ENCODE data around the gene RPP14. TPM values are rescaled to one million over a fixed set of nuclear protein-coding genes. Genes with fewer than 3 reads are reported as not detected.

RPP14 gene
- total and polyA plus RNA-seq, 10 of the 15 experiments (the other 5 are each of a cell fraction or from before 2014, with no cell fraction given): 9.1 to 21.2 (median 12.7) TPM

GRCh38 chr3:58260261-58260731, 45.7 kb upstream of the RPP14 start:
- BruUV-seq (replicated peaks): no TSS peak
- WGBS (ENCODE audit: insufficient coverage, insufficient replicate concordance, low lambda C conversion rate, missing lambda C conversion rate): 48% methylated on average over 6 of the region's 6 CpGs
- no peaks in the 10 kb centered on the region for H3K9me3 ChIP-seq (replicated peaks; ENCODE audit: control insufficient read depth, insufficient read depth, low read length)
- SMC1A ChIA-PET (ENCODE audit: uncharacterized antibody, unreplicated experiment): interaction anchor here (1.5 kb wide), 2 partner anchors 10 to 43 kb away, joined by 5 to 8 read pairs; no protein-coding TSS in a partner anchor
- FAIRE-seq (peak; percentile 7), ATAC-seq (no peak), DNase-seq (ENCODE audit: low read depth, low spot score) (no peak)
- TF ChIP-seq E4F1 (IDR thresholded peaks at IDR 0.05; ENCODE audit: borderline replicate concordance, partially characterized antibody) (no peak), NR2F1 (conservative IDR thresholded peaks at IDR 0.05) (no peak), PKNOX1 (IDR thresholded peaks at IDR 0.05) (no peak), RFX5 (IDR thresholded peaks at IDR 0.05; ENCODE audit: low read depth, low read length) (no peak), CEBPB (IDR thresholded peaks at IDR 0.05; ENCODE audit: borderline replicate concordance in 1 of 2, low read depth in 2 of 2, low read length in 2 of 2) (no peak), POU2F2 (IDR thresholded peaks at IDR 0.05; ENCODE audit: borderline replicate concordance, low read depth, low read length) (no peak), GATAD2B (conservative IDR thresholded peaks at IDR 0.05; ENCODE audit: low read depth) (no peak), NR2C1 (IDR thresholded peaks at IDR 0.05) (no peak), KAT2A (conservative IDR thresholded peaks at IDR 0.05; ENCODE audit: control insufficient read depth, low read depth, low read length) (no peak), TARDBP (IDR thresholded peaks at IDR 0.05; ENCODE audit: borderline replicate concordance) (no peak), STAT1 (conservative IDR thresholded peaks at IDR 0.05) (no peak), SRF (IDR thresholded peaks at IDR 0.05; ENCODE audit: low read depth in 2 of 2, low read length in 2 of 2) (no peak), ZNF24 (IDR thresholded peaks at IDR 0.05) (no peak), MEF2A (IDR thresholded peaks at IDR 0.05; ENCODE audit: insufficient read depth, low read depth, low read length) (no peak), SP1 (IDR thresholded peaks at IDR 0.05; ENCODE audit: low read depth, low read length) (no peak), NFYB (IDR thresholded peaks at IDR 0.05; ENCODE audit: insufficient read depth, low read depth, low read length) (no peak)
- no peaks in the 10 kb centered on the region for H4K20me1 ChIP-seq (ENCODE audit: control insufficient read depth, insufficient read depth)
- POLR2A ChIA-PET: no interaction called here
- H3K9ac ChIP-seq (ENCODE audit: control insufficient read depth, insufficient read depth, low read length): no peak overlapping the region
- CTCF ChIA-PET: interaction anchor here (0.7 kb wide), 1 partner anchor 11 kb away, joined by 3 read pairs; no protein-coding TSS in a partner anchor
- RAD21 ChIA-PET (ENCODE audit: unreplicated experiment): interaction anchor here (0.7 to 1.4 kb wide), 2 partner anchors 20 to 64 kb away, joined by 3 read pairs; no protein-coding TSS in a partner anchor
- intact Hi-C loops (cut with micrococcal nuclease; ENCODE audit: unreplicated experiment): no loop called here
- no peaks in the 10 kb centered on the region for H3K79me2 ChIP-seq (ENCODE audit: control insufficient read depth, insufficient read depth, low read length)
- no peaks in the 10 kb centered on the region for H3K27me3 ChIP-seq (replicated peaks in 1 of 2; ENCODE audit: control insufficient read depth in 2 of 2, insufficient read depth in 2 of 2, low read length in 1 of 2)
- no peak overlapping the region for H3K4me3 ChIP-seq
- peaks cover 0 to 12% of the 10 kb centered on the region in 2 experiments; a peak in 2 of 4 replicates for H3K36me3 ChIP-seq (ENCODE audit: control insufficient read depth in 2 of 2, insufficient read depth in 2 of 2, low read length in 1 of 2)
- no peak overlapping the region for H3K4me2 ChIP-seq (ENCODE audit: control insufficient read depth, insufficient read depth)
- no peak overlapping the region for H2AFZ ChIP-seq (ENCODE audit: control insufficient read depth, low read depth, low read length)
- H3K27ac ChIP-seq (ENCODE audit: control insufficient read depth, insufficient read depth): no peak overlapping the region
- in situ Hi-C loops (cut with MboI): no loop called here
- no peaks in the 10 kb centered on the region for H3K4me1 ChIP-seq (ENCODE audit: control insufficient read depth, insufficient read depth, low read length)

Data from GM12878 (cell line).